ENCODE results near the gene DYTN. TPM values are rescaled to one million over a fixed set of nuclear protein-coding genes. Genes with fewer than 3 reads are reported as not detected.

DYTN gene
- polyA plus RNA-seq, 3 donors: not detected

GRCh38 chr2:206616151-206616550 is 102.0 kb downstream of the DYTN start:
- Histone ChIP-seq H3K9ac (ENCODE audit: insufficient read depth, low read length, poor library complexity, severe bottlenecking) (no peak overlapping the region), H4K20me1 (ENCODE audit: insufficient read depth, low read length) (no peaks in the 10 kb centered on the region), H3K27ac (ENCODE audit: low read depth in 1 of 2, low read length in 2 of 2) (no peak overlapping the region), H3K9me3 (replicated peaks in 1 of 2; ENCODE audit: control insufficient read depth in 1 of 2, insufficient read depth in 1 of 2, low read length in 2 of 2) (no peaks in the 10 kb centered on the region), H3K79me2 (ENCODE audit: insufficient read depth, low read length) (no peaks in the 10 kb centered on the region), H3K4me2 (replicated peaks; ENCODE audit: extremely low read depth, low read length, poor library complexity, severe bottlenecking) (no peak overlapping the region), H3K36me3 (replicated peaks in 1 of 2; ENCODE audit: control insufficient read depth in 1 of 2, insufficient read depth in 2 of 2, low read length in 2 of 2) (no peaks in the 10 kb centered on the region), H3K4me1 (ENCODE audit: control insufficient read depth in 1 of 2, insufficient read depth in 2 of 2, low read length in 2 of 2) (no peaks in the 10 kb centered on the region), H2AFZ (ENCODE audit: insufficient read depth, low read depth, low read length, poor library complexity, severe bottlenecking) (no peak overlapping the region), H3K27me3 (ENCODE audit: control insufficient read depth in 2 of 2, insufficient read depth in 2 of 2, low read length in 2 of 2) (no peaks in the 10 kb centered on the region), H3K4me3 (replicated peaks in 1 of 3; ENCODE audit: low read depth in 2 of 3, low read length in 3 of 3) (no peak overlapping the region)
- Mint-ChIP-seq H3K36me3 (no peaks in the 10 kb centered on the region), H3K27me3 (ENCODE audit: low read depth in 3 of 3) (peaks cover 1 to 4% (median 2%) of the 10 kb centered on the region in 3 donors), H3K9me3 (peaks cover 0 to 8% (median 0%) of the 10 kb centered on the region in 7 donors), H3K27ac (no peak overlapping the region), H3K4me3 (no peak overlapping the region), H3K4me1 (no peaks in the 10 kb centered on the region)
- DNase-seq: no peak
- intact Hi-C loops (cut with micrococcal nuclease): no loop called here
- no peak for TF ChIP-seq CTCF (IDR thresholded peaks at IDR 0.05)
- WGBS (ENCODE audit: insufficient coverage): 69% methylated on average over 2 of the region's 2 CpGs

- no peak for TF ChIP-seq CTCF (IDR thresholded peaks at IDR 0.05)
- no peak overlapping the region for H3K4me3 Mint-ChIP-seq
- H3K27me3 Mint-ChIP-seq (ENCODE audit: low read depth in 3 of 3): peaks cover 1 to 4% (median 2%) of the 10 kb centered on the region in 3 donors
- Histone ChIP-seq H3K27ac (ENCODE audit: low read depth in 1 of 2, low read length in 2 of 2) (no peak overlapping the region), H3K9ac (ENCODE audit: insufficient read depth, low read length, poor library complexity, severe bottlenecking) (no peak overlapping the region), H3K79me2 (ENCODE audit: insufficient read depth, low read length) (no peaks in the 10 kb centered on the region), H2AFZ (ENCODE audit: insufficient read depth, low read depth, low read length, poor library complexity, severe bottlenecking) (no peak overlapping the region), H3K9me3 (replicated peaks in 1 of 2; ENCODE audit: control insufficient read depth in 1 of 2, insufficient read depth in 1 of 2, low read length in 2 of 2) (no peaks in the 10 kb centered on the region), H3K4me1 (ENCODE audit: control insufficient read depth in 1 of 2, insufficient read depth in 2 of 2, low read length in 2 of 2) (no peaks in the 10 kb centered on the region), H3K27me3 (ENCODE audit: control insufficient read depth in 2 of 2, insufficient read depth in 2 of 2, low read length in 2 of 2) (no peaks in the 10 kb centered on the region), H3K4me3 (replicated peaks in 1 of 3; ENCODE audit: low read depth in 2 of 3, low read length in 3 of 3) (no peak overlapping the region), H3K4me2 (replicated peaks; ENCODE audit: extremely low read depth, low read length, poor library complexity, severe bottlenecking) (no peak overlapping the region), H3K36me3 (replicated peaks in 1 of 2; ENCODE audit: control insufficient read depth in 1 of 2, insufficient read depth in 2 of 2, low read length in 2 of 2) (no peaks in the 10 kb centered on the region), H4K20me1 (ENCODE audit: insufficient read depth, low read length) (no peaks in the 10 kb centered on the region)
- intact Hi-C loops (cut with micrococcal nuclease): no loop called here
- DNase-seq: no peak
- 89% methylated on average over 3 of the region's 7 CpGs for WGBS (ENCODE audit: insufficient coverage)
- no peak overlapping the region for H3K27ac Mint-ChIP-seq
- H3K4me1 Mint-ChIP-seq: no peaks in the 10 kb centered on the region
- peaks cover 0 to 8% (median 0%) of the 10 kb centered on the region in 7 donors for H3K9me3 Mint-ChIP-seq
- H3K36me3 Mint-ChIP-seq: no peaks in the 10 kb centered on the region
These were observed 102.6 kb downstream of the DYTN start for GRCh38 chr2:206615417-206616089.
